Measurements from ENCODE around the gene TCF12. TPM values are rescaled to one million over a fixed set of nuclear protein-coding genes. Genes with fewer than 3 reads are reported as not detected.

The TCF12 gene
- total RNA-seq, 1 donor from 2014 or later, result 48.4 TPM

GRCh38 chr15:57309856-57310760, 391.7 kb downstream of the TCF12 start:
- intact Hi-C loops (cut with micrococcal nuclease), result loop anchor here (5.0 kb wide), 1 partner anchor 163 kb away; no protein-coding TSS in a partner anchor
- ATAC-seq (no peak), DNase-seq (no peak)

- no peak for DNase-seq
- intact Hi-C loops (cut with micrococcal nuclease), result no loop called here
Observed at GRCh38 chr15:57310876-57311275, 392.4 kb downstream of the TCF12 start.

GRCh38 chr15:57312006-57312317, 393.5 kb downstream of the TCF12 start:
- no peak for ATAC-seq

More at GRCh38 chr15:57310876-57311275, 392.4 kb downstream of the TCF12 start:
- ATAC-seq, result no peak

GRCh38 chr15:57312318-57313133, 394.1 kb downstream of the TCF12 start:
- ATAC-seq, result peak; percentile 67

More at GRCh38 chr15:57312006-57312317, 393.5 kb downstream of the TCF12 start:
- no peak for DNase-seq
- intact Hi-C loops (cut with micrococcal nuclease), result no loop called here

GRCh38 chr15:57313134-57313483, 394.7 kb downstream of the TCF12 start:
- DNase-seq (no peak), ATAC-seq (peak; percentile 22)
- intact Hi-C loops (cut with micrococcal nuclease), result no loop called here

More at GRCh38 chr15:57312318-57313133, 394.1 kb downstream of the TCF12 start:
- DNase-seq, result no peak
- intact Hi-C loops (cut with micrococcal nuclease), result no loop called here

GRCh38 chr15:57314221-57314620, 395.8 kb downstream of the TCF12 start:
- intact Hi-C loops (cut with micrococcal nuclease), result no loop called here
- ATAC-seq, result no peak
- no peak for DNase-seq

GRCh38 chr15:57316451-57316850, 398.0 kb downstream of the TCF12 start:
- ATAC-seq (no peak), DNase-seq (no peak)
- intact Hi-C loops (cut with micrococcal nuclease), result no loop called here

GRCh38 chr15:57319226-57319918, 400.9 kb downstream of the TCF12 start:
- intact Hi-C loops (cut with micrococcal nuclease), result no loop called here
- DNase-seq (no peak), ATAC-seq (no peak)

GRCh38 chr15:57319919-57320560, 401.6 kb downstream of the TCF12 start:
- DNase-seq (peak; percentile 50), ATAC-seq (no peak)
- intact Hi-C loops (cut with micrococcal nuclease), result no loop called here

GRCh38 chr15:57320631-57321220, 402.3 kb downstream of the TCF12 start:
- peak; percentile 51 for DNase-seq
- ATAC-seq, result peak; percentile 84
- intact Hi-C loops (cut with micrococcal nuclease), result no loop called here

- ATAC-seq, result no peak
- no peak for DNase-seq
- intact Hi-C loops (cut with micrococcal nuclease), result no loop called here
Observed at GRCh38 chr15:57321485-57321884, 403.0 kb downstream of the TCF12 start.

GRCh38 chr15:57321973-57322601, 403.6 kb downstream of the TCF12 start:
- intact Hi-C loops (cut with micrococcal nuclease), result no loop called here
- ATAC-seq, result no peak
- DNase-seq, result no peak

GRCh38 chr15:57322602-57323250, 404.3 kb downstream of the TCF12 start:
- ATAC-seq (no peak), DNase-seq (no peak)
- intact Hi-C loops (cut with micrococcal nuclease), result no loop called here

GRCh38 chr15:57323299-57323805, 404.9 kb downstream of the TCF12 start:
- DNase-seq (no peak), ATAC-seq (no peak)
- intact Hi-C loops (cut with micrococcal nuclease), result no loop called here

- DNase-seq (no peak), ATAC-seq (no peak)
- intact Hi-C loops (cut with micrococcal nuclease), result no loop called here
Observed at GRCh38 chr15:57323806-57324589, 405.6 kb downstream of the TCF12 start.

- DNase-seq, result no peak
- ATAC-seq, result no peak
- intact Hi-C loops (cut with micrococcal nuclease), result no loop called here
Observed at GRCh38 chr15:57324590-57324890, 406.1 kb downstream of the TCF12 start.
